GM12878 (cell line): ENCODE results near the gene JHY. TPM values are rescaled to one million over a fixed set of nuclear protein-coding genes. Genes with fewer than 3 reads are reported as not detected.

Experiments
- ATF7 ChIP-seq: fragments of 450-650 bp; IDR thresholded peaks from 2 replicates; pipeline ENCODE4 v1.6.1; 2016; ENCODE audit warnings: low read depth, mild to moderate bottlenecking
- CEBPB ChIP-seq, 2 experiments: fragments of 150-350 bp in 1 of 2; IDR thresholded peaks; 2 replicates each; pipeline ENCODE4 v1.6.1; 2012 to 2014; ENCODE audit warnings: low read depth in 2 of 2, low read length in 2 of 2, borderline replicate concordance in 1 of 2, inconsistent platforms in 1 of 2
- CREB1 ChIP-seq: IDR thresholded peaks from 2 replicates; pipeline ENCODE4 v1.6.1; 2012; ENCODE audit warnings: low read depth, mild to moderate bottlenecking, inconsistent platforms
- ETV6 ChIP-seq, 2 experiments: fragments of 450-650 bp in 1 of 2; IDR thresholded peaks in 1 of 2; conservative IDR thresholded peaks in 1 of 2; 2 replicates each; pipeline ENCODE4 v1.6.1; 2014; ENCODE audit warnings: antibody characterized with exemption in 1 of 2, borderline replicate concordance in 1 of 2, low read depth in 1 of 2, mild to moderate bottlenecking in 1 of 2, moderate library complexity in 1 of 2
- EZH2 ChIP-seq: IDR thresholded peaks from 2 replicates; pipeline ENCODE4 v1.6.1; 2012; ENCODE audit warnings: low read depth, mild to moderate bottlenecking, control low read depth, inconsistent platforms, low read length, borderline replicate concordance; ENCODE audit not compliant: control insufficient read depth
- FOS ChIP-seq: IDR thresholded peaks from 3 replicates; pipeline ENCODE4 v1.6.1; 2011; ENCODE audit warnings: borderline replicate concordance; ENCODE audit not compliant: insufficient read length; ENCODE audit errors: extremely low read depth
- GABPA ChIP-seq: IDR thresholded peaks from 2 replicates; pipeline ENCODE4 v1.6.1; 2014; ENCODE audit warnings: antibody characterized with exemption, low read depth, mild to moderate bottlenecking, inconsistent platforms
- IKZF1 ChIP-seq: fragments of 450-650 bp; conservative IDR thresholded peaks from 2 replicates; pipeline ENCODE4 v1.6.1; 2017; ENCODE audit warnings: antibody characterized with exemption, mild to moderate bottlenecking
- MEF2B ChIP-seq: fragments of 450-650 bp; IDR thresholded peaks from 2 replicates; pipeline ENCODE4 v1.6.1; 2018; ENCODE audit warnings: mild to moderate bottlenecking, moderate library complexity; ENCODE audit not compliant: partially characterized antibody, poor library complexity, severe bottlenecking
- MLLT1 ChIP-seq: fragments of 450-650 bp; IDR thresholded peaks from 2 replicates; pipeline ENCODE4 v1.6.1; 2016; ENCODE audit warnings: mild to moderate bottlenecking
- PAX5 ChIP-seq: IDR thresholded peaks from 2 replicates; pipeline ENCODE4 v1.6.1; 2011; ENCODE audit warnings: low read depth, low read length, borderline replicate concordance
- POLR2AphosphoS5 ChIP-seq: IDR thresholded peaks from 2 replicates; pipeline ENCODE4 v1.6.1; 2011; ENCODE audit warnings: mild to moderate bottlenecking, low read length, inconsistent platforms
- RUNX3 ChIP-seq: IDR thresholded peaks from 2 replicates; pipeline ENCODE4 v1.6.1; 2012; ENCODE audit warnings: low read length, inconsistent platforms
- SIX5 ChIP-seq: IDR thresholded peaks from 2 replicates; pipeline ENCODE4 v1.6.1; 2011; ENCODE audit warnings: mild to moderate bottlenecking, low read depth, low read length, moderate library complexity; ENCODE audit not compliant: severe bottlenecking
- SMC3 ChIP-seq: IDR thresholded peaks from 2 replicates; pipeline ENCODE4 v1.6.1; 2011; ENCODE audit warnings: low read length, improper control_type of control experiment, borderline replicate concordance
- SPI1 ChIP-seq: IDR thresholded peaks from 2 replicates; pipeline ENCODE4 v1.6.1; 2011; ENCODE audit warnings: low read depth, mild to moderate bottlenecking, low read length, moderate library complexity, borderline replicate concordance; ENCODE audit not compliant: insufficient read depth
- SREBF2 ChIP-seq: IDR thresholded peaks from 2 replicates; pipeline ENCODE4 v1.6.1; 2012; ENCODE audit warnings: mild to moderate bottlenecking, low read length
- STAT3 ChIP-seq: IDR thresholded peaks from 2 replicates; pipeline ENCODE4 v1.6.1; 2011; ENCODE audit warnings: low read depth, low read length, improper control_type of control experiment
- TAF1 ChIP-seq: IDR thresholded peaks from 2 replicates; pipeline ENCODE4 v1.6.1; 2011; ENCODE audit warnings: mild to moderate bottlenecking, low read depth, low read length, borderline replicate concordance
- YBX1 ChIP-seq: fragments of 450-650 bp; IDR thresholded peaks from 2 replicates; pipeline ENCODE4 v1.6.1; 2016; ENCODE audit warnings: antibody characterized with exemption
- ZSCAN29 ChIP-seq: fragments of 450-650 bp; IDR thresholded peaks from 2 replicates; pipeline ENCODE4 v1.6.1; 2017; ENCODE audit warnings: mild to moderate bottlenecking, moderate library complexity
- ZZZ3 ChIP-seq: IDR thresholded peaks from 2 replicates; pipeline ENCODE4 v1.6.1; 2011; ENCODE audit warnings: low read depth; ENCODE audit not compliant: control insufficient read depth, insufficient read length
- polyA plus RNA-seq, 11 experiments: library from polyadenylated mRNA; depleted of rRNA in 4 of 11; unstranded in 6 of 11; stranded (reverse) in 5 of 11; fragments of >200 nt; fragmentation: Nextera tagmentation in 4 of 11; fragmentation: Illumina TruSeq in 1 of 11; extraction: Ambion mirVana in 4 of 11; extraction: Trizol in 1 of 11; gene quantifications; 1 replicate in 1 of 11; 2 replicates in 10 of 11; pipeline versions ENCODE4 v1.2.1 to v1.2.3, GENCODE V29; 2011 to 2016; ENCODE audit warnings: inconsistent platforms in 2 of 11, missing spikeins in 2 of 11, low read depth in 1 of 11
- total RNA-seq, 4 experiments: library from RNA; depleted of rRNA in 3 of 4; stranded (reverse); fragments of >200 nt in 3 of 4; fragmentation: Illumina TruSeq in 1 of 4; extraction: Trizol in 1 of 4; gene quantifications; 2 replicates each; pipeline versions ENCODE4 v1.2.1 to v1.2.3, GENCODE V29; 2013 to 2021
- TF ChIP-seq, protein P1 (sequence below): fragments of 150-350 bp; IDR thresholded peaks from 2 replicates; pipeline ENCODE4 v1.6.1; 2014; ENCODE audit warnings: mild to moderate bottlenecking, low read depth, low read length
- TF ChIP-seq, protein P2 (sequence below): fragments of 450-650 bp; IDR thresholded peaks from 2 replicates; pipeline ENCODE4 v1.6.1; 2017; ENCODE audit warnings: antibody characterized with exemption, mild to moderate bottlenecking, moderate library complexity

Gene JHY
- total and polyA plus RNA-seq, 10 of the 15 experiments (the other 5 are each of a cell fraction or from before 2014, with no cell fraction given): 0.90 to 7.1 (median 5.5) TPM

GRCh38 chr11:122843281-122844141 is 39.0 kb upstream of the JHY start (continued):
- TF ChIP-seq SMC3 (no peak), PAX5 (no peak), SIX5 (no peak), MLLT1 (no peak), ATF7 (peak; percentile 80), RUNX3 (peak; percentile 43), GABPA (no peak), TAF1 (no peak), POLR2AphosphoS5 (no peak), EZH2 (no peak), FOS (no peak), SPI1 (peak; percentile 49; the same call in 1 of the 2 replicates), MEF2B (peak; percentile 30), ETV6 (conservative IDR thresholded peaks at IDR 0.05 in 1 of 2, IDR thresholded peaks at IDR 0.05 in 1 of 2; ENCODE audit: borderline replicate concordance in 1 of 2, low read depth in 1 of 2) (0 out of 4 replicates have a peak, but pooled peaks of 1 of the 2 experiments have one; percentile 32), STAT3 (no peak), CREB1 (0 out of 2 replicates have a peak, but pooled peaks have one; percentile 34), ZSCAN29 (no peak), IKZF1 (peak; percentile 67), ZZZ3 (no peak), SREBF2 (no peak), YBX1 (no peak), CEBPB (IDR thresholded peaks at IDR 0.05; ENCODE audit: borderline replicate concordance in 1 of 2, low read depth in 2 of 2, low read length in 2 of 2) (no peak)
- TF ChIP-seq, protein P1, sequence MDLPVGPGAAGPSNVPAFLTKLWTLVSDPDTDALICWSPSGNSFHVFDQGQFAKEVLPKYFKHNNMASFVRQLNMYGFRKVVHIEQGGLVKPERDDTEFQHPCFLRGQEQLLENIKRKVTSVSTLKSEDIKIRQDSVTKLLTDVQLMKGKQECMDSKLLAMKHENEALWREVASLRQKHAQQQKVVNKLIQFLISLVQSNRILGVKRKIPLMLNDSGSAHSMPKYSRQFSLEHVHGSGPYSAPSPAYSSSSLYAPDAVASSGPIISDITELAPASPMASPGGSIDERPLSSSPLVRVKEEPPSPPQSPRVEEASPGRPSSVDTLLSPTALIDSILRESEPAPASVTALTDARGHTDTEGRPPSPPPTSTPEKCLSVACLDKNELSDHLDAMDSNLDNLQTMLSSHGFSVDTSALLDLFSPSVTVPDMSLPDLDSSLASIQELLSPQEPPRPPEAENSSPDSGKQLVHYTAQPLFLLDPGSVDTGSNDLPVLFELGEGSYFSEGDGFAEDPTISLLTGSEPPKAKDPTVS: no peak
- TF ChIP-seq, protein P2, sequence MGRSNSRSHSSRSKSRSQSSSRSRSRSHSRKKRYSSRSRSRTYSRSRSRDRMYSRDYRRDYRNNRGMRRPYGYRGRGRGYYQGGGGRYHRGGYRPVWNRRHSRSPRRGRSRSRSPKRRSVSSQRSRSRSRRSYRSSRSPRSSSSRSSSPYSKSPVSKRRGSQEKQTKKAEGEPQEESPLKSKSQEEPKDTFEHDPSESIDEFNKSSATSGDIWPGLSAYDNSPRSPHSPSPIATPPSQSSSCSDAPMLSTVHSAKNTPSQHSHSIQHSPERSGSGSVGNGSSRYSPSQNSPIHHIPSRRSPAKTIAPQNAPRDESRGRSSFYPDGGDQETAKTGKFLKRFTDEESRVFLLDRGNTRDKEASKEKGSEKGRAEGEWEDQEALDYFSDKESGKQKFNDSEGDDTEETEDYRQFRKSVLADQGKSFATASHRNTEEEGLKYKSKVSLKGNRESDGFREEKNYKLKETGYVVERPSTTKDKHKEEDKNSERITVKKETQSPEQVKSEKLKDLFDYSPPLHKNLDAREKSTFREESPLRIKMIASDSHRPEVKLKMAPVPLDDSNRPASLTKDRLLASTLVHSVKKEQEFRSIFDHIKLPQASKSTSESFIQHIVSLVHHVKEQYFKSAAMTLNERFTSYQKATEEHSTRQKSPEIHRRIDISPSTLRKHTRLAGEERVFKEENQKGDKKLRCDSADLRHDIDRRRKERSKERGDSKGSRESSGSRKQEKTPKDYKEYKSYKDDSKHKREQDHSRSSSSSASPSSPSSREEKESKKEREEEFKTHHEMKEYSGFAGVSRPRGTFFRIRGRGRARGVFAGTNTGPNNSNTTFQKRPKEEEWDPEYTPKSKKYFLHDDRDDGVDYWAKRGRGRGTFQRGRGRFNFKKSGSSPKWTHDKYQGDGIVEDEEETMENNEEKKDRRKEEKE: no peak
